T-helper 2 cell treated with Interferon-gamma antibody and Interleukin-4, amounts not matched to agents 5 μg/mL and 100 μg/mL, for 36 hours (primary cell): Measurements from ENCODE around the gene PNPLA6.

ENCODE experiments used
- DNase-seq: peaks from one replicate; pipeline ENCODE4 v3.0.0; 2021; ENCODE audit warnings: low spot score
- H3K27ac Mint-ChIP-seq: one replicate; pipeline ENCODE4 v1.8.0; 2021; ENCODE audit warnings: mild to moderate bottlenecking, mixed read lengths
- H3K27me3 Mint-ChIP-seq: one replicate; pipeline ENCODE4 v1.8.0; 2021; ENCODE audit warnings: low read depth, mixed read lengths
- H3K36me3 Mint-ChIP-seq: one replicate; pipeline ENCODE4 v1.8.0; 2021; ENCODE audit warnings: low read depth, mixed read lengths
- H3K4me1 Mint-ChIP-seq: one replicate; pipeline ENCODE4 v1.8.0; 2021; ENCODE audit warnings: low read depth, mixed read lengths
- H3K4me3 Mint-ChIP-seq: one replicate; pipeline ENCODE4 v1.8.0; 2022; ENCODE audit warnings: mild to moderate bottlenecking, moderate library complexity, mixed read lengths
- H3K9me3 Mint-ChIP-seq: one replicate; pipeline ENCODE4 v1.8.0; 2021; ENCODE audit warnings: mixed read lengths

Gene PNPLA6

GRCh38 chr19:7506385-7507328, 28.9 kb upstream of the PNPLA6 start:
- no peaks in the 10 kb centered on the region for H3K9me3 Mint-ChIP-seq
- H3K36me3 Mint-ChIP-seq = no peaks in the 10 kb centered on the region
- H3K27me3 Mint-ChIP-seq = peaks cover 23% of the 10 kb centered on the region
- H3K27ac Mint-ChIP-seq = no peak overlapping the region
- DNase-seq = peak; percentile 51
- peaks cover 2% of the 10 kb centered on the region for H3K4me1 Mint-ChIP-seq
- H3K4me3 Mint-ChIP-seq = no peak overlapping the region

- Mint-ChIP-seq H3K27ac (no peak overlapping the region), H3K4me1 (peaks cover 2% of the 10 kb centered on the region), H3K36me3 (no peaks in the 10 kb centered on the region), H3K4me3 (no peak overlapping the region), H3K9me3 (no peaks in the 10 kb centered on the region), H3K27me3 (peaks cover 14% of the 10 kb centered on the region)
- DNase-seq = peak; percentile 32
These were observed 27.6 kb upstream of the PNPLA6 start for GRCh38 chr19:7507884-7508283.

DNA sequence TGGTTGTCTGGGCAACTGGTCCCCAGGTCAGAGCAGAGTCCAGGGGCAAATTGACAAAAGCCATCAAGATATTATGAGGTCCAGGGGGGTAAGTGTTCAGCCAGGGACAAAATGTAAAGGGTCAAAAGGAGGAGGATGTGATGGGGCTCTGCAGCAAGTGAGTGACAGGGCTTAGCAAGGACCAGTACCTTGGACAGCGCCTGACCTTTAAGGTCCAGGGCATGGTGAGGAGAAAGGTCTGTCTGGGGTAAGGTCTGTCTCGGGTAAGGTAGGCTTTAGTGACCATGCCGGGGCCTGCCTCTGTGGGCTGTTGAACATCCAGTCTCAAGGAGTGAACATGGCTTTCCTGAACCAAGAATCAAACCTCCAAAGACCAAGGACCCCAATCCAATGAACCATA, 25.9 kb upstream of the PNPLA6 start:
- Mint-ChIP-seq H3K27ac (no peak overlapping the region), H3K4me1 (peaks cover 2% of the 10 kb centered on the region), H3K36me3 (no peaks in the 10 kb centered on the region), H3K27me3 (peaks cover 16% of the 10 kb centered on the region), H3K9me3 (no peaks in the 10 kb centered on the region), H3K4me3 (no peak overlapping the region)
- no peak for DNase-seq

- peaks cover 4% of the 10 kb centered on the region for H3K4me1 Mint-ChIP-seq
- H3K4me3 Mint-ChIP-seq = no peak overlapping the region
- DNase-seq = no peak
- peaks cover 25% of the 10 kb centered on the region for H3K27me3 Mint-ChIP-seq
- no peaks in the 10 kb centered on the region for H3K9me3 Mint-ChIP-seq
- no peak overlapping the region for H3K27ac Mint-ChIP-seq
- no peaks in the 10 kb centered on the region for H3K36me3 Mint-ChIP-seq
These were observed 23.1 kb upstream of the PNPLA6 start for GRCh38 chr19:7512400-7512851.

DNA sequence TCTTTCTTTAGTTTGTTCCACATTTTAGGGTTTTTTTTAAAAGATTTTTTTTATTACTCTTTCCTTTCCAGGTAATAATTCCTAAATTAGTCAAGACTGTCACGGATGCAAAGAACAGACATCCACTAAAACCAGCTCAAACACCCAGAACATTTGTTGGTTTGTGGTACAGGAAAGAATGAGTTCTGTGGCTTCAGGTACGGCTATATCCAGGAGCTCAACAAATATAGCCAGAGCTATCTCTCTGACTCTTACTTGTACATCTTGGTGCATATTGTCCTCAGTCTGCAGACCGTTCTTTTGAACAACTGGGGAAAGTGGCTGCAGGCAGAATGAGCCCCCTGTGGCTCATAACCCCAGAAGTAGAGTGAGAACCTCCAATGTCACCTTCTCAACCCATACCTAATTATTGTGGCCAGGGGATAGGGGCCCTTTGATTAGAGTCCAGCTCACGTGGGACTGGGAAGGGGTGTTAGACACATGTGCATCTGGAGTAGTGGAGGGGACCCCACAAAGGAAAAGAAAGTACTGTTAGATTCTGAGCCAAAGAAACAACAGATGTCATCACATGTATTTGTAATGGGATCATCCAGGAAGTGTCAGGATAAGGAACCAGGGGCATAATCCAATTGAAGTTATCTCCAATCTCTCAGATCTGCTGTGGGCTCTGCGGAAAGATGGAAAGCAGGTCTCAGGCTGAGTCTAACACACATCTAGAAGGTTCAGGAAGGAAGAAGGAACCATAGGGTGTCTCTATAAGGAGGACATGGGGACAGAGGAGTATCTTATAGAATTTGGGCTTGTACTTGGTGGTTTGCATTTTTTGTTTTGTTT, 21.5 kb upstream of the PNPLA6 start:
- no peaks in the 10 kb centered on the region for H3K36me3 Mint-ChIP-seq
- H3K4me3 Mint-ChIP-seq = no peak overlapping the region
- peaks cover 28% of the 10 kb centered on the region for H3K27me3 Mint-ChIP-seq
- H3K9me3 Mint-ChIP-seq = no peaks in the 10 kb centered on the region
- H3K27ac Mint-ChIP-seq = no peak overlapping the region
- no peak for DNase-seq
- peaks cover 6% of the 10 kb centered on the region for H3K4me1 Mint-ChIP-seq

GRCh38 chr19:7515110-7515644, 20.3 kb upstream of the PNPLA6 start:
- Mint-ChIP-seq H3K27me3 (peaks cover 28% of the 10 kb centered on the region), H3K27ac (peak overlapping the region; percentile 33), H3K4me1 (peaks cover 6% of the 10 kb centered on the region), H3K36me3 (no peaks in the 10 kb centered on the region), H3K9me3 (no peaks in the 10 kb centered on the region), H3K4me3 (peak overlapping the region; percentile 72)
- no peak for DNase-seq

DNA sequence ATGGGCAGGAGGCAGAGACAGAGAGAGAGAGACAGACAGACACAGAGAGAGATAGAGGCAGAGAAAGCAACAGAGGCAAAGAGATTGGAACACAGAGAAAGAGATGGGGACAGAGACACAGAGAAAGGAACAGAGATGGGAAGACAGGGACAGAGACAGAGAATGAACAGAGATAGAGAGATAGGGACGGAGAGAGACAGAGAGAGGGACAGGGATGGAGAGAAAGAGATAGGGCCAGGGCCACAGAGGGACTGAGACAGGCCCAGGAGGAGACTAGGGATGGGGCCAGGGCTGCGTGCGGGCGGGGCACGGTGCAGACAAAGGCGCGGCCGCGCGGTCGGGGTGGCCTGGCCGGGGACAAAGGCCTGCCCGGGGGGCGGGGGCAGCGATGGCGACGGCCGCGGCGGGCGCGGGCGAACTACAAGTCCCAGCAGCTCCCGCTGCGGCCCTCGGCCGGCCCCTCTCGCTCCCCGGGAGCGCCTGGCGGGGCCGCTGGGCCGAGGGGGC, 19.8 kb upstream of the PNPLA6 start, which contains the start of gene ZNF358:
Gene ZNF358 (plus strand): TSS at position 459 of the 507 bp plus-strand sequence. CDS start 3,140 bp downstream, outside the sequence.
- no peaks in the 10 kb centered on the region for H3K9me3 Mint-ChIP-seq

GRCh38 chr19:7516333-7516732, 19.2 kb upstream of the PNPLA6 start:
- no peak for DNase-seq
- H3K27ac Mint-ChIP-seq = no peak overlapping the region
- H3K4me3 Mint-ChIP-seq = peak overlapping the region; percentile 57
- no peaks in the 10 kb centered on the region for H3K9me3 Mint-ChIP-seq
- H3K27me3 Mint-ChIP-seq = peaks cover 28% of the 10 kb centered on the region
- H3K36me3 Mint-ChIP-seq = no peaks in the 10 kb centered on the region
- peaks cover 6% of the 10 kb centered on the region for H3K4me1 Mint-ChIP-seq

More for the DNA sequence above, 19.8 kb upstream of the PNPLA6 start, which contains the start of gene ZNF358:
- no peaks in the 10 kb centered on the region for H3K36me3 Mint-ChIP-seq
- H3K27ac Mint-ChIP-seq = peak within 1 kb of the TSS; percentile 33
- peak within 1 kb of the TSS; percentile 72 for H3K4me3 Mint-ChIP-seq
- DNase-seq = peak; percentile 30
- peaks cover 6% of the 10 kb centered on the region for H3K4me1 Mint-ChIP-seq
- peaks cover 28% of the 10 kb centered on the region for H3K27me3 Mint-ChIP-seq

- Mint-ChIP-seq H3K27me3 (peaks cover 28% of the 10 kb centered on the region), H3K9me3 (no peaks in the 10 kb centered on the region), H3K4me1 (peaks cover 7% of the 10 kb centered on the region), H3K36me3 (no peaks in the 10 kb centered on the region), H3K27ac (no peak overlapping the region), H3K4me3 (peak overlapping the region; percentile 57)
- no peak for DNase-seq
These were observed 18.6 kb upstream of the PNPLA6 start for GRCh38 chr19:7516878-7517277.

- H3K27ac Mint-ChIP-seq = no peak overlapping the region
- no peak for DNase-seq
- peaks cover 11% of the 10 kb centered on the region for H3K4me1 Mint-ChIP-seq
- H3K4me3 Mint-ChIP-seq = no peak overlapping the region
- no peaks in the 10 kb centered on the region for H3K9me3 Mint-ChIP-seq
- peaks cover 22% of the 10 kb centered on the region for H3K27me3 Mint-ChIP-seq
- H3K36me3 Mint-ChIP-seq = no peaks in the 10 kb centered on the region
These were observed 16.0 kb upstream of the PNPLA6 start for GRCh38 chr19:7519361-7520130.

DNA sequence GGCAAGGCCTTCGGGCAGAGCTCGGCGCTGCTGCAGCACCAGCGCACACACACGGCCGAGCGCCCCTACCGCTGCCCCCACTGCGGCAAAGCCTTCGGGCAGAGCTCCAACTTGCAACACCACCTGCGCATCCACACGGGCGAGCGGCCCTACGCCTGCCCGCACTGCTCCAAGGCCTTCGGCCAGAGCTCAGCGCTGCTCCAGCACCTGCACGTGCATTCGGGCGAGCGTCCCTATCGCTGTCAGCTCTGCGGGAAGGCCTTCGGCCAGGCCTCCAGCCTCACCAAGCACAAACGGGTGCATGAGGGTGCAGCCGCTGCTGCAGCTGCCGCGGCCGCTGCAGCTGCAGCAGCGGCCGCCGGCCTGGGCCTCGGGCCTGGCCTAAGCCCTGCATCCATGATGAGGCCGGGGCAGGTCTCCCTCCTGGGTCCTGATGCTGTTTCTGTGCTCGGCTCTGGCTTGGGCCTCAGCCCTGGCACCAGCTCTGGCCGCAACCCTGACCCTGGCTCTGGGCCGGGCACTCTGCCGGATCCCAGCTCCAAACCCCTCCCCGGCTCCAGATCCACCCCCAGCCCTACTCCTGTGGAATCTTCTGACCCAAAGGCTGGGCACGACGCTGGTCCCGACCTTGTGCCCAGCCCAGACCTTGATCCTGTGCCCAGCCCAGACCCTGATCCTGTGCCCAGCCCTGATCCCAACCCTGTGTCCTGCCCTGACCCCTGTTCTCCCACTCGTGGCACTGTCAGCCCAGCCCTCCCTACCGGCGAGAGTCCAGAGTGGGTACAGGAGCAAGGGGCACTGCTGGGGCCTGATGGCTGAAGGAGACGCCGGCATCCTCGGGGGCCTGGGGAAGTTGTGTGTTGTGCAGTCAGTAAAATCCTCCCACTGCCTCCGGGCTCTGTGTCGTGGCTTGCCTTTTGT, 15.1 kb upstream of the PNPLA6 start:
- Mint-ChIP-seq H3K36me3 (no peaks in the 10 kb centered on the region), H3K9me3 (no peaks in the 10 kb centered on the region), H3K4me3 (no peak overlapping the region), H3K27ac (no peak overlapping the region), H3K27me3 (peaks cover 14% of the 10 kb centered on the region), H3K4me1 (peaks cover 11% of the 10 kb centered on the region)
- DNase-seq = no peak

GRCh38 chr19:7521551-7522071, 13.9 kb upstream of the PNPLA6 start:
- DNase-seq = no peak
- no peaks in the 10 kb centered on the region for H3K9me3 Mint-ChIP-seq
- H3K27me3 Mint-ChIP-seq = peaks cover 9% of the 10 kb centered on the region
- H3K36me3 Mint-ChIP-seq = no peaks in the 10 kb centered on the region
- peak overlapping the region; percentile 82 for H3K4me3 Mint-ChIP-seq
- H3K27ac Mint-ChIP-seq = peak overlapping the region; percentile 87
- peaks cover 7% of the 10 kb centered on the region for H3K4me1 Mint-ChIP-seq
